ENCODE measurements around the gene CD27.
A peak's percentile ranks its signal among the peaks of the same experiment; 100 is the strongest.
"Not testable (repeated sequence)": the region's sequence is repeated elsewhere in the genome, so short reads cannot be mapped to it uniquely, and the experiment has no call there.

The CD27 gene

GRCh38 chr12:6461401-6462233 lies 16.9 kb downstream of the CD27 start:
- DNase-seq, result peak in 39 of 58 donors; percentile 1 to 63 (median 32)

- DNase-seq, result no peak
Observed at GRCh38 chr12:6462234-6462995, 17.7 kb downstream of the CD27 start.

GRCh38 chr12:6463216-6463615 lies 18.5 kb downstream of the CD27 start:
- DNase-seq, result no peak

GRCh38 chr12:6463858-6464257 lies 19.1 kb downstream of the CD27 start:
- DNase-seq, result no peak

- DNase-seq, result no peak
Observed at GRCh38 chr12:6464531-6464930, 19.8 kb downstream of the CD27 start.

- peak in 34 of 58 donors; percentile 4 to 66 (median 19) for DNase-seq
Observed at GRCh38 chr12:6465467-6466183, 20.9 kb downstream of the CD27 start.

GRCh38 chr12:6466184-6466573 lies 21.4 kb downstream of the CD27 start:
- DNase-seq, result no peak

- not testable (repeated sequence) for DNase-seq
Observed at GRCh38 chr12:6466751-6467150, 22.0 kb downstream of the CD27 start.

- not testable (repeated sequence) for DNase-seq
Observed at GRCh38 chr12:6467571-6468282, 23.0 kb downstream of the CD27 start.

GRCh38 chr12:6468283-6468575 lies 23.5 kb downstream of the CD27 start:
- no peak for DNase-seq

- DNase-seq, result no peak
Observed at GRCh38 chr12:6469092-6469491, 24.3 kb downstream of the CD27 start.

- peak in 1 of 58 donors; percentile 35 for DNase-seq
Observed at GRCh38 chr12:6469609-6470374, 25.0 kb downstream of the CD27 start.

- DNase-seq, result peak; percentile 89 to 100 (median 99)
Observed at GRCh38 chr12:6470375-6471163, 25.8 kb downstream of the CD27 start, which contains the start of gene VAMP1. Gene VAMP1 (minus strand): TSS chr12:6470677. CDS start chr12:6470531, 146 bp downstream.

GRCh38 chr12:6471989-6472360 lies 27.2 kb downstream of the CD27 start:
- no peak for DNase-seq

- no peak for DNase-seq
Observed at GRCh38 chr12:6472491-6472890, 27.7 kb downstream of the CD27 start.

- DNase-seq, result not testable (repeated sequence)
Observed at GRCh38 chr12:6475233-6475975, 30.6 kb downstream of the CD27 start.

GRCh38 chr12:6476489-6476888 lies 31.7 kb downstream of the CD27 start:
- DNase-seq, result no peak

- DNase-seq, result not testable (repeated sequence)
Observed at GRCh38 chr12:6477601-6478377, 33.0 kb downstream of the CD27 start.

Data from anterior cingulate cortex (tissue), 58 donors.